Gastroesophageal sphincter (tissue), 4 donors: ENCODE measurements around the gene TNC. TPM values are rescaled to one million over a fixed set of nuclear protein-coding genes. Genes with fewer than 3 reads are reported as not detected.

ENCODE experiments used
- ATAC-seq: fragments of 150-250 bp; one replicate; pipeline ENCODE4 v1.9.1; 2016; ENCODE audit warnings: mild to moderate bottlenecking, moderate library complexity
- H3K27ac ChIP-seq, 4 donors: fragments of 200-600 bp; sonication (generic) in 3 of 4; 1 replicate in 3 of 4; 2 replicates in 1 of 4; pipeline ENCODE4 v1.5.1; 2016 to 2019
- H3K27me3 ChIP-seq: fragments of 200-600 bp; sonication (generic); one replicate; pipeline ENCODE4 v1.5.1; 2019
- H3K36me3 ChIP-seq, 2 donors: fragments of 200-600 bp; sonication (generic); one replicate each; pipeline ENCODE4 v1.5.1; 2019; ENCODE audit warnings: control low read depth in 1 of 2
- H3K4me1 ChIP-seq, 3 donors: fragments of 200-600 bp; sonication (generic); 1 replicate in 2 of 3; 2 replicates in 1 of 3; pipeline ENCODE4 v1.5.1; 2016 to 2019; ENCODE audit warnings: control low read depth in 2 of 3
- H3K4me3 ChIP-seq, 2 donors: fragments of 200-600 bp; sonication (generic); one replicate each; pipeline ENCODE4 v1.5.1; 2019; ENCODE audit warnings: mild to moderate bottlenecking in 1 of 2, moderate library complexity in 1 of 2
- H3K9me3 ChIP-seq, 3 donors: fragments of 200-600 bp; sonication (generic); one replicate each; pipeline ENCODE4 v1.5.1; 2017 to 2019; ENCODE audit warnings: control low read depth in 2 of 3
- CTCF ChIP-seq, 4 experiments: fragments of 200-600 bp in 2 of 4; fragments of 450-650 bp in 2 of 4; sonication (generic) in 1 of 4; IDR thresholded peaks; one replicate each; pipeline ENCODE4 v1.5.1; 2017 to 2019; ENCODE audit warnings: antibody characterized with exemption in 4 of 4, mild to moderate bottlenecking in 2 of 4, moderate library complexity in 2 of 4
- EP300 ChIP-seq: sonication (generic); formaldehyde crosslinking; IDR thresholded peaks from one replicate; pipeline ENCODE4 v1.6.1; 2017; ENCODE audit warnings: antibody characterized with exemption, mild to moderate bottlenecking
- POLR2A ChIP-seq, 2 donors: fragments of 450-650 bp; IDR thresholded peaks; one replicate each; pipeline ENCODE4 v1.6.1; 2017; ENCODE audit warnings: antibody characterized with exemption in 2 of 2, mild to moderate bottlenecking in 2 of 2, moderate library complexity in 1 of 2
- POLR2AphosphoS5 ChIP-seq: sonication (generic); formaldehyde crosslinking; IDR thresholded peaks from one replicate; pipeline ENCODE4 v1.6.1; 2017; ENCODE audit warnings: antibody characterized with exemption
- WGBS, 2 donors: methylation state at CpG; one replicate each; pipeline ENCODE4 v1.1.5; 2018; ENCODE audit warnings: low coverage in 1 of 2; 5-methylcytosine and 5-hydroxymethylcytosine counted together
- total RNA-seq, 4 donors: library from RNA; depleted of rRNA; stranded (reverse); fragments of >200 nt; gene quantifications; one replicate each; pipeline ENCODE4 v1.1.0, GENCODE V29; 2016

The TNC gene
- total RNA-seq, 4 donors from 2014 or later, result 194 to 799 (median 466) TPM

- peaks cover 0 to 25% (median 0%) of the 10 kb centered on the region in 3 donors for H3K4me1 ChIP-seq
- no peak overlapping the region for H3K27ac ChIP-seq
- 83 to 89% methylated on average over 3 of the region's 3 CpGs for WGBS, 2 donors
- H3K27me3 ChIP-seq, result no peaks in the 10 kb centered on the region
- no peak for ATAC-seq
- TF ChIP-seq EP300, result no peak
- no peak for TF ChIP-seq CTCF (IDR thresholded peaks at IDR 0.05)
- TF ChIP-seq POLR2AphosphoS5, result no peak
- no peak for TF ChIP-seq POLR2A (IDR thresholded peaks at IDR 0.05)
- H3K36me3 ChIP-seq, result peaks cover 0 to 64% of the 10 kb centered on the region in 2 donors
- no peaks in the 10 kb centered on the region for H3K9me3 ChIP-seq
- H3K4me3 ChIP-seq, result no peak overlapping the region
Observed at GRCh38 chr9:115084709-115085108, 33.2 kb downstream of the TNC start.

DNA sequence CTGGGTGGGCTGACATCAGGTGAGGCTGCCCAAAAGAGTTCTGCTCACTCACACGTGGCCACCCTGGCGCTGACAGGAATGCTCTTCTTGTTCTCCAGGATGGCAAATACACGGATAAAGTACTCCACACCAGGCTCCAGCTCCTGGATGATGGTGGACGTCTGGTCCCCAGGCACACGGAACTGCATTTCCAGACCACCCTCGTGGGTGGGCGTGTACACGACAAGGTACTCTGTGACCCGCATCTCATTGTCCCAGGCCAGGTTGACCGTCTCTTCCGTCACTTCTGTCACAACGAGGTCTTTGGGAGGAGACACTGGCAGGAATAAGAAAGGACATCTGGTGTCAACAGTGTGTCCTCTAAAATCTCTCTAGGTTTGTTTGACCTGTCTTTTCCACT is 33.8 kb downstream of the TNC start:
- 84 to 97% methylated on average over 6 to 12 of the region's 12 CpGs for whole genome bisulfite sequencing, 2 donors
- H3K4me1 ChIP-seq, result peaks cover 0 to 25% (median 0%) of the 10 kb centered on the region in 3 donors
- H3K4me3 ChIP-seq, result no peak overlapping the region
- H3K27me3 ChIP-seq, result no peaks in the 10 kb centered on the region
- no peak for ATAC-seq
- no peak overlapping the region for H3K27ac ChIP-seq
- H3K36me3 ChIP-seq, result peaks cover 0 to 64% of the 10 kb centered on the region in 2 donors
- TF ChIP-seq EP300 (no peak), POLR2AphosphoS5 (no peak), POLR2A (IDR thresholded peaks at IDR 0.05) (no peak), CTCF (IDR thresholded peaks at IDR 0.05) (no peak)
- H3K9me3 ChIP-seq, result no peaks in the 10 kb centered on the region

- H3K4me3 ChIP-seq, result no peak overlapping the region
- TF ChIP-seq POLR2AphosphoS5 (no peak), EP300 (no peak), CTCF (IDR thresholded peaks at IDR 0.05) (no peak), POLR2A (IDR thresholded peaks at IDR 0.05) (no peak)
- ATAC-seq, result no peak
- 39 to 49% methylated on average over 2 to 3 of the region's 3 CpGs for WGBS, 2 donors
- H3K9me3 ChIP-seq, result no peaks in the 10 kb centered on the region
- no peaks in the 10 kb centered on the region for H3K27me3 ChIP-seq
- peaks cover 0 to 20% (median 0%) of the 10 kb centered on the region in 3 donors for H3K4me1 ChIP-seq
- H3K36me3 ChIP-seq, result peaks cover 0 to 70% of the 10 kb centered on the region in 2 donors
- no peak overlapping the region for H3K27ac ChIP-seq
Observed at GRCh38 chr9:115080242-115080641, 37.7 kb downstream of the TNC start.

- WGBS, 2 donors, result 83 to 90% methylated on average over 1 to 2 of the region's 3 CpGs
- Histone ChIP-seq H3K9me3 (no peaks in the 10 kb centered on the region), H3K27me3 (no peaks in the 10 kb centered on the region), H3K4me3 (no peak overlapping the region), H3K36me3 (peaks cover 0 to 73% of the 10 kb centered on the region in 2 donors), H3K27ac (peak overlapping the region in 1 of 4 donors; percentile 4), H3K4me1 (peaks cover 0 to 20% (median 0%) of the 10 kb centered on the region in 3 donors)
- TF ChIP-seq EP300, result no peak
- no peak for TF ChIP-seq POLR2A (IDR thresholded peaks at IDR 0.05)
- no peak for TF ChIP-seq CTCF (IDR thresholded peaks at IDR 0.05)
- no peak for TF ChIP-seq POLR2AphosphoS5
- no peak for ATAC-seq
Observed at GRCh38 chr9:115079156-115079555, 38.8 kb downstream of the TNC start.

GRCh38 chr9:115073456-115073855 is 44.5 kb downstream of the TNC start:
- TF ChIP-seq CTCF (IDR thresholded peaks at IDR 0.05), result no peak
- no peak for TF ChIP-seq POLR2A (IDR thresholded peaks at IDR 0.05)
- TF ChIP-seq EP300, result no peak
- no peak for TF ChIP-seq POLR2AphosphoS5
- Histone ChIP-seq H3K27me3 (no peaks in the 10 kb centered on the region), H3K4me1 (peaks cover 0 to 15% (median 2%) of the 10 kb centered on the region in 3 donors), H3K4me3 (no peak overlapping the region), H3K36me3 (peaks cover 0 to 72% of the 10 kb centered on the region in 2 donors), H3K9me3 (no peaks in the 10 kb centered on the region), H3K27ac (no peak overlapping the region)
- 85% methylated on average over 6 of the region's 6 CpGs; no CpG with 5 or more reads in 1 of the 2 donors for WGBS, 2 donors
- ATAC-seq, result no peak
